GM12891 (cell line): ENCODE data around the gene RARA.

Experiments
- PAX5 ChIP-seq: IDR thresholded peaks from 2 replicates; pipeline ENCODE4 v1.6.1; 2011; ENCODE audit warnings: low read length, moderate library complexity, mild to moderate bottlenecking; ENCODE audit not compliant: insufficient read depth, severe bottlenecking
- POLR2A ChIP-seq: IDR thresholded peaks from 2 replicates; pipeline ENCODE4 v1.6.1; 2011; ENCODE audit warnings: low read depth, low read length, control low read depth
- POLR2AphosphoS5 ChIP-seq: IDR thresholded peaks from 2 replicates; pipeline ENCODE4 v1.6.1; 2011; ENCODE audit warnings: low read depth, low read length, control low read depth
- POU2F2 ChIP-seq: IDR thresholded peaks from 2 replicates; pipeline ENCODE4 v1.6.1; 2011; ENCODE audit warnings: low read depth, mild to moderate bottlenecking, control low read depth, low read length, moderate library complexity
- SPI1 ChIP-seq: IDR thresholded peaks from 2 replicates; pipeline ENCODE4 v1.6.1; 2011; ENCODE audit warnings: low read depth, low read length, control low read depth
- TAF1 ChIP-seq: IDR thresholded peaks from 2 replicates; pipeline ENCODE4 v1.6.1; 2011; ENCODE audit warnings: low read depth, low read length, control low read depth

DNA sequence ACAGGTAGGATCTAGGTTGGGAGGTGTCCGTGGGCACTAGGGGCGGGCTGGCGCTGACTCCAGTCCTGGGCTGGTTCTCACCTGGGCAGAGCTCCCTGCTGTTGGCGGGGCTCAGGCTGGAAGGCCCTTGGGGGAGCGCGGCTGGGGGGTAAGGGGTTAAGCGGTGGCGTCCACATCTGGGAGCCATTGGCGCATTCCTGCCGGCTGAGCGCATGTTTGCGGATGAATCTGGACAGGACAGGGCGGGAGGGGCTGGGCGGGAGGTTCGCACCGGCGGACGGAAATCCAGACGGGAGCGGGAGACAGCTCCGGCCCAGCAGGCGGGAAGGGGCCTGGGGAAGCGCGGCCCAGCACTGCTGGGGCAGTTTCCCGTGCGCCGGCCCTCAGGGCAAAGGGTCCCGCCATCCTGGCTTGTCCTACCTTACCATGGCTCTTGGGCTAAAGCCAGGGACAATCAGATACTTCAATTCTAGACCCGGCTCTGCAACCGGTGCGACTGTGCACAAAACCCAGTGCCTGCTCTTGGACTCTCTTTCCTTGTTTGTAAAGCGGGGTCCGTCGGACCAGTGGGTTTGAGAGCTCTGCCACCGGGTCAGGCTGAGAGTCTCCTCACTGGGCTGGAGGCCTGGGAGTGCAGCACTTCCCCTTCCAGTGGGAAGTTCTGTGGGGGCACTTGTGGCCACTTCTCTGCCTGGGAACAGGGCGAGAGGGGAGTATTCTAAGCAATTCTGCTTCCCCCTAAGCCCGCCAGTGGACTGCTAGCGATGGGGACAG lies 7.8 kb downstream of the RARA start:
- TF ChIP-seq POLR2A: no peak
- no peak for TF ChIP-seq POLR2AphosphoS5
- no peak for TF ChIP-seq TAF1
- no peak for TF ChIP-seq POU2F2
- TF ChIP-seq PAX5: no peak
- TF ChIP-seq SPI1: no peak
